ENCODE data around the gene NTM. TPM values are rescaled to one million over a fixed set of nuclear protein-coding genes. Genes with fewer than 3 reads are reported as not detected.

The NTM gene
- total and polyA plus RNA-seq, 12 donors, result 0.43 to 3.0 (median 1.3) TPM

- H3K36me3 ChIP-seq, result no peaks in the 10 kb centered on the region
- H3K4me3 ChIP-seq, result no peak overlapping the region
- DNase-seq (no peak), ATAC-seq (peak in 1 of 8 donors; percentile 31)
- intact Hi-C loops (cut with DNase I), result no loop called here
- WGBS, 2 donors, result 85% methylated on average over 4 of the region's 4 CpGs
- no peaks in the 10 kb centered on the region for H3K9me3 ChIP-seq
- no peak for TF ChIP-seq CTCF (IDR thresholded peaks at IDR 0.05)
- H3K27ac ChIP-seq, result no peak overlapping the region
- peaks cover 0 to 3% (median 0%) of the 10 kb centered on the region in 7 donors for H3K27me3 ChIP-seq
- H3K4me1 ChIP-seq, result no peaks in the 10 kb centered on the region
These were observed 254.1 kb downstream of the NTM start for GRCh38 chr11:131624531-131624930.

GRCh38 chr11:131626788-131627187 is 256.4 kb downstream of the NTM start:
- 66 to 70% methylated on average over 9 of the region's 9 CpGs for WGBS, 2 donors
- TF ChIP-seq CTCF (IDR thresholded peaks at IDR 0.05), result no peak

GRCh38 chr11:131628739-131629138 is 258.3 kb downstream of the NTM start:
- no peaks in the 10 kb centered on the region for H3K36me3 ChIP-seq
- DNase-seq (no peak), ATAC-seq (no peak)
- intact Hi-C loops (cut with DNase I), result no loop called here
- no peaks in the 10 kb centered on the region for H3K4me1 ChIP-seq
- H3K27me3 ChIP-seq, result peaks cover 0 to 3% (median 0%) of the 10 kb centered on the region in 7 donors
- TF ChIP-seq CTCF (IDR thresholded peaks at IDR 0.05), result no peak
- no peak overlapping the region for H3K4me3 ChIP-seq
- WGBS, 2 donors, result 87 to 89% methylated on average over 6 of the region's 6 CpGs
- H3K27ac ChIP-seq, result no peak overlapping the region
- peaks cover 0 to 10% (median 0%) of the 10 kb centered on the region in 11 donors for H3K9me3 ChIP-seq

More at GRCh38 chr11:131626788-131627187, 256.4 kb downstream of the NTM start:
- peaks cover 0 to 3% (median 0%) of the 10 kb centered on the region in 7 donors for H3K27me3 ChIP-seq
- H3K4me3 ChIP-seq, result no peak overlapping the region
- no peaks in the 10 kb centered on the region for H3K4me1 ChIP-seq
- ATAC-seq (no peak), DNase-seq (no peak)
- peaks cover 0 to 3% (median 0%) of the 10 kb centered on the region in 11 donors for H3K9me3 ChIP-seq
- intact Hi-C loops (cut with DNase I), result no loop called here
- no peaks in the 10 kb centered on the region for H3K36me3 ChIP-seq
- no peak overlapping the region for H3K27ac ChIP-seq

GRCh38 chr11:131629925-131630540 is 259.6 kb downstream of the NTM start:
- DNase-seq, result no peak
- Histone ChIP-seq H3K27me3 (peaks cover 0 to 8% (median 0%) of the 10 kb centered on the region in 7 donors), H3K4me3 (no peak overlapping the region), H3K36me3 (no peaks in the 10 kb centered on the region), H3K9me3 (peaks cover 0 to 10% (median 0%) of the 10 kb centered on the region in 11 donors), H3K27ac (no peak overlapping the region), H3K4me1 (no peaks in the 10 kb centered on the region)
- WGBS, 2 donors, result 71 to 72% methylated on average over 5 of the region's 5 CpGs
- intact Hi-C loops (cut with DNase I), result no loop called here
- no peak for ATAC-seq
- no peak for TF ChIP-seq CTCF (IDR thresholded peaks at IDR 0.05)
